Heart left ventricle (tissue), 16 donors: Measurements from ENCODE around the gene TMEM41A. TPM values are rescaled to one million over a fixed set of nuclear protein-coding genes. Genes with fewer than 3 reads are reported as not detected.

ENCODE experiments used
- ATAC-seq, 4 donors: fragments of 200-7000 bp; cut with Tn5 transposase; one replicate each; pipeline ENCODE4 v1.9.1; 2020 to 2022; ENCODE audit warnings: moderate library complexity in 4 of 4, mild to moderate bottlenecking in 3 of 4, moderate number of reproducible peaks in 1 of 4
- DNase-seq, 5 donors: peaks; one replicate each; pipeline ENCODE4 v3.0.0-alpha.2; 2020
- H3K27ac ChIP-seq, 12 donors: fragments of 200-600 bp; sonication (generic) in 4 of 12; one replicate each; pipeline versions ENCODE4 v1.5.0 to v1.8.0; 2016 to 2022; ENCODE audit warnings: mild to moderate bottlenecking in 2 of 12
- H3K27me3 ChIP-seq, 9 donors: fragments of 200-600 bp; sonication (generic) in 2 of 9; one replicate each; pipeline versions ENCODE4 v1.5.1 to v1.8.0; 2016 to 2022; ENCODE audit warnings: mild to moderate bottlenecking in 3 of 9
- H3K36me3 ChIP-seq, 9 donors: fragments of 200-600 bp; sonication (generic) in 2 of 9; one replicate each; pipeline versions ENCODE4 v1.5.0 to v1.8.0; 2018 to 2022; ENCODE audit warnings: mild to moderate bottlenecking in 2 of 9
- H3K4me1 ChIP-seq, 12 donors: fragments of 200-600 bp; sonication (generic) in 4 of 12; one replicate each; pipeline versions ENCODE4 v1.5.0 to v1.8.0; 2016 to 2022; ENCODE audit warnings: mild to moderate bottlenecking in 3 of 12
- H3K4me3 ChIP-seq, 12 donors: fragments of 200-600 bp; sonication (generic) in 4 of 12; one replicate each; pipeline versions ENCODE4 v1.5.0 to v1.8.0; 2017 to 2022; ENCODE audit warnings: mild to moderate bottlenecking in 9 of 12, moderate library complexity in 4 of 12
- H3K9me3 ChIP-seq, 12 donors: fragments of 200-600 bp; sonication (generic) in 4 of 12; one replicate each; pipeline versions ENCODE4 v1.5.0 to v1.8.0; 2016 to 2022; ENCODE audit warnings: mild to moderate bottlenecking in 1 of 12
- CTCF ChIP-seq, 12 donors: fragments of 200-600 bp; sonication (generic) in 4 of 12; IDR thresholded peaks; one replicate each; pipeline versions ENCODE4 v1.5.0 to v1.8.0; 2018 to 2022; ENCODE audit warnings: antibody characterized with exemption in 12 of 12, mild to moderate bottlenecking in 5 of 12
- POLR2A ChIP-seq, 2 donors: fragments of 450-650 bp; IDR thresholded peaks; one replicate each; pipeline ENCODE4 v1.6.1; 2017; ENCODE audit warnings: antibody characterized with exemption in 2 of 2, mild to moderate bottlenecking in 2 of 2, moderate library complexity in 2 of 2
- WGBS, 4 donors: extraction: QIAGEN DNeasy Blood & Tissue Kit in 2 of 4; methylation state at CpG; one replicate each; pipeline versions ENCODE4 v1.1.5 to v1.1.7; 2013 to 2018; 5-methylcytosine and 5-hydroxymethylcytosine counted together
- intact Hi-C, 10 donors: fragments of 100-400 bp; cut with DNase I; formaldehyde crosslinking; loops; one replicate each; pipeline versions ENCODE4 v1.11.1 to v1.14.2; 2022
- polyA plus RNA-seq, 2 donors: library from polyadenylated mRNA; stranded (reverse); fragments of 200-250 nt; gene quantifications; one replicate each; pipeline ENCODE4 v1.2.3, GENCODE V29; 2013
- total RNA-seq, 9 donors: library from RNA; depleted of rRNA in 2 of 9; stranded (reverse); fragments of >200 nt in 2 of 9; fragmentation: NEBNext Ultra II Directional in 3 of 9; extraction: Animal tissue kit (Norgen Biotek cat#: 25700) in 3 of 9; gene quantifications; one replicate each; pipeline versions ENCODE4 v1.1.0 to v1.2.4, GENCODE V29; 2016 to 2023
- donor health status: ischemic (EF 13 %, LVEDD 7.1; RV severe dilation, severe dysfunction).
- donor health status: healthy with polysubstance abuse.
- donor health status: DM: no; HTN: yes; CAD: no.
- donor health status: DM: no; HTN: no; CAD: no.
- donor health status: ischemic (EF 25% LVEDD 6.9; RV normal size, moderate dysfunction).
- donor health status: ischemic (EF 25% LVEDD 5.7; RV mildly dilated, moderate dysfunction).
- donor health status: healthy.
- donor health status: DM: yes; HTN: yes; CAD: no.
- donor health status: ischemic (EF 35%, LVEDD 5.7; RV mildly dilated, moderate dysfunction).
- donor health status: nonischemic (EF 11% LVEDD 7.7; RV severe dilation, severe dysfunction).
- donor health status: DM: yes; HTN: yes; CAD: no.
- donor health status: PGD.
- donor health status: ischemic (EF 29% LVEDD 5.4; RV normal size, mild dysfunction).
- donor health status: nonischemic (EF 23%, LVEDD 6.1; RV moderate dilation, normal function).

The TMEM41A gene
- total and polyA plus RNA-seq, 11 donors = 6.7 to 13.5 (median 10.8) TPM

DNA sequence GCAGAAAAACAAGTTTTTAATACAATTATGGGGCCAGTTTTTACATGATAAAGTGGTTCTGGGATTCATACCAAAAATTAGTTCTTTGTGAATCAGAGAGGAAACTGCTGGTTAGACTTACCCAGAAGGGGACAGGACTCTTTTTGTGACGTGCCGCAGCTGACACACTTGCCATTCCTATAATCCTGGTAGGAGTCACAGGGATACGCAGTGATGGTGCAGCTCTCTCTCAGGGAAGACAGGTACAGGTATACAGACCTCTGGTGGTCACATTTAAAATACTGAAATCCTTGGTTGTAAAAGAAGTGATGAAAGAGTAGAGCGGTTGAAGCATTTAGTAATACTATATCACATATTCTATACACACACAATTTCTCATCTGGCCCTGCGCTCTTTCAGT is 20.2 kb upstream of the TMEM41A start:
- Histone ChIP-seq H3K27me3 (no peaks in the 10 kb centered on the region), H3K36me3 (no peaks in the 10 kb centered on the region), H3K27ac (no peak overlapping the region), H3K4me1 (no peaks in the 10 kb centered on the region), H3K4me3 (no peak overlapping the region), H3K9me3 (no peaks in the 10 kb centered on the region)
- DNase-seq (no peak), ATAC-seq (no peak)
- intact Hi-C loops = no loop called here
- WGBS, 4 donors = 76 to 84% (median 79%) methylated on average over 5 of the region's 5 CpGs
- TF ChIP-seq POLR2A (IDR thresholded peaks at IDR 0.05) (no peak), CTCF (IDR thresholded peaks at IDR 0.05) (no peak)

DNA sequence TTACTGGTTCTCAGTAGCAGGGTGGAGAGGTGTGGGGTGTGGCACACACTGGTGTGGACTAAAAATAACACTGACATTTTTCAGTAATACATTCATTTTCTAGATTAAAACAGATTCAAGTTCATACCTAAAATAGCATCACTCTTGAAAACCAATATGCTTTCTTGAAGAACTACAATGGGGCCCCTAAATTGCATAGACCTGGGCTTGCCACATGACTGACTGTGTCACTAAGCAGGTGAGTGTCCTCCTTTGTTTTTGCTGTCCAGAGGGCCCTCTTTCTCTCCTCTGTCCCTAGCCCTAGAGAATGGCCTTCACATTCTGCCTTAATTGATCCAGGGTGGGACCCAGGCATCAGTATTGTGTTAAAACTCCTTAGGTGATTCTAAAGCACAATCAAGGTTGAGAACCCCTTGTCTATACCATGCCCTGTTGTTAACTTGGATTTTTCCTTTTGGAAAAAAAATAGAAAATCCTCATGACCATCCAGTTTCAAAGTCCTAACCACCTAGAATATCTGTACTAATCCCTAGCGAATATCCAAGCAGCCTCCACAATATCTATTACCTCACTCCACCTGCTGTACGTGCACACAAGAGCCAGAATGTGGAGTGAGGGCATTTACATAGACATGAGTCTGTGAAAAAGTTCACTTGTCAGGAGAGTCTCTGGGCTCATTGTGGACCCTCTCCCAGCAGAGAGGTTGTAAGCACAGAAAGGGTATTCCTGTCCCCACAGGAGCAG is 18.7 kb upstream of the TMEM41A start:
- Histone ChIP-seq H3K27ac (no peak overlapping the region), H3K4me3 (no peak overlapping the region), H3K9me3 (no peaks in the 10 kb centered on the region), H3K36me3 (no peaks in the 10 kb centered on the region), H3K27me3 (no peaks in the 10 kb centered on the region), H3K4me1 (no peaks in the 10 kb centered on the region)
- 80 to 89% (median 82%) methylated on average over 2 of the region's 2 CpGs for WGBS, 4 donors
- no peak for DNase-seq
- TF ChIP-seq CTCF (IDR thresholded peaks at IDR 0.05) = no peak
- ATAC-seq = no peak
- intact Hi-C loops = no loop called here

- Histone ChIP-seq H3K27ac (no peak overlapping the region), H3K4me1 (no peaks in the 10 kb centered on the region), H3K4me3 (no peak overlapping the region), H3K36me3 (no peaks in the 10 kb centered on the region), H3K27me3 (no peaks in the 10 kb centered on the region), H3K9me3 (no peaks in the 10 kb centered on the region)
- TF ChIP-seq CTCF (IDR thresholded peaks at IDR 0.05) (no peak), POLR2A (IDR thresholded peaks at IDR 0.05) (no peak)
- no peak for ATAC-seq
- intact Hi-C loops = no loop called here
- WGBS, 4 donors = 71 to 94% (median 91%) methylated on average over 4 of the region's 4 CpGs
- no peak for DNase-seq
These were observed 12.9 kb upstream of the TMEM41A start for GRCh38 chr3:185511711-185512110.

DNA sequence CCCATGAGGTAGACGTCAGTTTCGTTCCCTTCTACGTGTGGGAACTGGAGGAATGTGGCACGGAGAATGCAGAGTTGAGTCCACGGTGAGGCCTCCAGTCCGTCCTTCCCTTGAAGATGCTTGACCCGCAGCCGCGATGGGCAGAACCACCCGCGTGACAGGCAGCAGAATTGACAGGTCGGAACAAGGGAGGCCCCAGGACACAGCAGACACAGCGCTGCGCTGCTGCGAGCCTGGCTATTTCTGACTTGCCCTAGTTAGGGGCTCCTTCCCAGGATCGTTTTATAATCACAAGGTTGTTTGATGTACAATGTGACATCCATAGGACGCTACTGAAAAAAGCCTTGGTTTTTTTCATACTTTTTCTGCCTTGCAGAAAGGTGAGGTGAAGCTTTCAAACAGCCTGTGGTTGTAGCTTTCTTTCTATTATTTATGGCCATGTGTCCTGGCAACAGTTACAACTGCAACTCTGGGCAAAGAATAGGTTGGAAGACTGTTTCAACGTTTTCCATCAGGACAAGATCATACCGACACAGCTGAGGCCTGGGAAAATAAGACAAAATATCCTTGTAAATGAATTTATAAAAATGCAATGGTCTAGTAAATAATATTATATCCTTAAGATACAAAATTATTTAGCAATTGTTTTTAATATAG is 9.6 kb upstream of the TMEM41A start:
- no peaks in the 10 kb centered on the region for H3K9me3 ChIP-seq
- intact Hi-C loops = no loop called here

More for the DNA sequence above, 9.6 kb upstream of the TMEM41A start:
- Histone ChIP-seq H3K4me1 (peaks cover 0 to 2% (median 0%) of the 10 kb centered on the region in 12 donors), H3K27ac (no peak overlapping the region), H3K27me3 (no peaks in the 10 kb centered on the region), H3K4me3 (no peak overlapping the region), H3K36me3 (no peaks in the 10 kb centered on the region)
- WGBS, 4 donors = 52 to 59% (median 57%) methylated on average over 18 to 19 of the region's 19 CpGs
- TF ChIP-seq CTCF (IDR thresholded peaks at IDR 0.05) (no peak), POLR2A (IDR thresholded peaks at IDR 0.05) (no peak)
- peak in 1 of 5 donors; percentile 45 for DNase-seq
- ATAC-seq = peak; percentile 70 to 78 (median 75)
